Stomach (tissue), 9 donors: ENCODE data around the gene MYEOV. TPM values are rescaled to one million over a fixed set of nuclear protein-coding genes. Genes with fewer than 3 reads are reported as not detected.

Experiments used
- DNase-seq, 2 donors: peaks; one replicate each; pipeline versions ENCODE4 v3.0.0 to v3.0.0-alpha.2; 2013 to 2019
- H3K27ac ChIP-seq, 5 donors: fragments of 200-600 bp in 4 of 5; sonication (generic) in 4 of 5; one replicate each; pipeline ENCODE4 v1.5.1; 2013 to 2019; ENCODE audit warnings: mild to moderate bottlenecking in 1 of 5, moderate library complexity in 1 of 5
- H3K27me3 ChIP-seq, 3 donors: fragments of 200-600 bp; sonication (generic); one replicate each; pipeline ENCODE4 v1.5.1; 2017 to 2019; ENCODE audit warnings: mixed run types in 1 of 3
- H3K36me3 ChIP-seq, 4 donors: fragments of 200-600 bp; sonication (generic); 1 replicate in 3 of 4; 2 replicates in 1 of 4; pipeline ENCODE4 v1.5.1; 2016 to 2019
- H3K4me1 ChIP-seq, 4 donors: fragments of 200-600 bp; sonication (generic); one replicate each; pipeline ENCODE4 v1.5.1; 2016 to 2019
- H3K4me3 ChIP-seq, 4 donors: fragments of 200-600 bp; sonication (generic) in 3 of 4; one replicate each; pipeline ENCODE4 v1.5.1; 2016 to 2019; ENCODE audit warnings: mild to moderate bottlenecking in 1 of 4
- H3K9me3 ChIP-seq, 4 donors: fragments of 200-600 bp; sonication (generic); one replicate each; pipeline ENCODE4 v1.5.1; 2016 to 2019
- EP300 ChIP-seq: sonication (generic); formaldehyde crosslinking; IDR thresholded peaks from one replicate; pipeline ENCODE4 v1.6.1; 2017; ENCODE audit warnings: antibody characterized with exemption
- POLR2A ChIP-seq, 4 donors: fragments of 450-650 bp; IDR thresholded peaks; one replicate each; pipeline ENCODE4 v1.6.1; 2016; ENCODE audit warnings: antibody characterized with exemption in 4 of 4, control low read depth in 2 of 4, mild to moderate bottlenecking in 1 of 4, moderate library complexity in 1 of 4
- POLR2AphosphoS5 ChIP-seq, 3 donors: sonication (generic); formaldehyde crosslinking; IDR thresholded peaks; one replicate each; pipeline ENCODE4 v1.6.1; 2016; ENCODE audit warnings: antibody characterized with exemption in 3 of 3
- WGBS, 5 donors: extraction: QIAGEN DNeasy Blood & Tissue Kit in 3 of 5; methylation state at CpG; one replicate each; pipeline versions ENCODE4 v1.1.5 to v1.1.7; 2013 to 2018; 5-methylcytosine and 5-hydroxymethylcytosine counted together
- intact Hi-C: fragments of 100-400 bp; cut with DNase I; formaldehyde crosslinking; loops from one replicate; pipeline ENCODE4 v1.15.1; 2023; ENCODE audit warnings: low total_unique reads
- polyA plus RNA-seq, 3 donors: library from polyadenylated mRNA; stranded (reverse); fragments of 200-250 nt; gene quantifications; one replicate each; pipeline ENCODE4 v1.2.3, GENCODE V29; 2013
- total RNA-seq, 5 donors: library from RNA; depleted of rRNA; stranded (reverse); fragments of >200 nt; gene quantifications; one replicate each; pipeline versions ENCODE4 v1.1.0 to v1.2.3, GENCODE V29; 2014 to 2016
- TF ChIP-seq, protein P1 (sequence below), 7 experiments: fragments of 450-650 bp in 4 of 7; fragments of 200-600 bp in 3 of 7; sonication (generic) in 3 of 7; IDR thresholded peaks; one replicate each; pipeline ENCODE4 v1.5.1; 2016 to 2019; ENCODE audit warnings: antibody characterized with exemption in 7 of 7, control low read depth in 2 of 7, mild to moderate bottlenecking in 1 of 7
- donor health status: healthy with polysubstance abuse.
- donor health status: Bipolar disorder and iron deficiency.
- donor health status: healthy.

MYEOV gene
- total and polyA plus RNA-seq, 8 donors: 0.92 to 41.5 (median 8.5) TPM; not detected in 2

DNA sequence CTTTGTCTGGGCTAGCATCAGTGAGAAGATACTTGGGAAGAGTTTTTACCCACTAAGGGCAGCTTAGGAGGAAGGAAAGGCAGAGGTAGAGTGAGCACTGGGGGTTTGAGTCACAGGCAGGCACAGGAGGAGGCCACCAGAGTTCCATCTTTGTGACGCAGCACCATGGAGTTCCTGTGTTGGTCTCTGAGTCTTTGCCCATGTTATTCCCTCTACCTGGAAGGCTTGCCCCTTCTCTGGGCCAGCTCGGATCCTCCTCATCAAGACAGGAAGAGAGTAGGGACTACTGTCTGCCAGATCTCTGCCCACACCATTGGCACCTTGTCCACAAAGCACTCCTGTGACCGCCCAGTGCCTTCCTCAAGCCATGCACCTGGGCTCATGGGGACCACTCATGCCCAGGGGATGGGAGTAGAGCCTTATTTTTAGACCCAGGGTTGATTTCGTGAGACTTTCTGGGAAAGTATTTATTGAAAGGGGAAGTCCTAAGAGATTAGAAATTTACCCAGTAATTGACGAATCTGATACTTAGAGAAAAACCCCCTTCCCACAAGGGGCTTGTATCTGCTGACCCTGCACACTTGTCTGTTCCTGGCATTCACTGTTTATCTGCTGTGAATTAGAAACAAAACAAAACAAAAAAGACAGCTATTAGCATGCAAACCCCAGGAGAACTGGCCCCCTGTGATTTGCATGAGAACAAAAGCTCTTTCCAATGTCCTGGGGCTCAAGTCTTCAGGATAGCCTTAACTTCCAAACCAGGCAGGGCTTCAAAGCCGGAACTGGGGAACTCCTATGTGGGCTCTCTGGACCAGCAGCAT lies 35.9 kb upstream of the MYEOV start:
- WGBS, 5 donors: 72 to 82% (median 80%) methylated on average over 6 of the region's 6 CpGs
- TF ChIP-seq EP300 (no peak), POLR2A (IDR thresholded peaks at IDR 0.05) (no peak)
- no peak for DNase-seq
- intact Hi-C loops: no loop called here
- no peak overlapping the region for H3K27ac ChIP-seq
- H3K27me3 ChIP-seq: peaks cover 0 to under 1% (median 0%) of the 10 kb centered on the region in 3 donors
- peaks cover 0 to 7% (median 7%) of the 10 kb centered on the region in 4 donors for H3K9me3 ChIP-seq
- no peak overlapping the region for H3K4me3 ChIP-seq
- H3K36me3 ChIP-seq: no peaks in the 10 kb centered on the region
- H3K4me1 ChIP-seq: no peaks in the 10 kb centered on the region

DNA sequence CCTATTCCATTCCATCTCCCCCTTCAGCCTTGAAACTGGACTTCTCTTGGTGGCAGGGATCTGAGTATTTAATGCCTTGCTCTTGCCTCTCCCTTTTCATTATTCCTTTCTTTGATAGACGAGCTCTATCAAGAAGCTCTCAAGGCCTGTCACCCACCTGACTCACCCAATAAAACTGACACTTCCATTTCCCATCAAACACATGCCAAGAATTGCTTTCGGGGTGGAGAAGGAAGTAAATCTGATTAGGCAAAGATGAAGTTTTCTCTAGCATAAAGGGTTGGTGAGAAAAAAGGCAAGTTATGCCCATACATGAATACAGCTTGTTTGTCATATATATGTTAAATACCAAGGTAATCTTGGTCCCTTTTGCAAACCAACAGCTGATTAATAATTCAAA lies 34.9 kb upstream of the MYEOV start:
- TF ChIP-seq, protein P1, sequence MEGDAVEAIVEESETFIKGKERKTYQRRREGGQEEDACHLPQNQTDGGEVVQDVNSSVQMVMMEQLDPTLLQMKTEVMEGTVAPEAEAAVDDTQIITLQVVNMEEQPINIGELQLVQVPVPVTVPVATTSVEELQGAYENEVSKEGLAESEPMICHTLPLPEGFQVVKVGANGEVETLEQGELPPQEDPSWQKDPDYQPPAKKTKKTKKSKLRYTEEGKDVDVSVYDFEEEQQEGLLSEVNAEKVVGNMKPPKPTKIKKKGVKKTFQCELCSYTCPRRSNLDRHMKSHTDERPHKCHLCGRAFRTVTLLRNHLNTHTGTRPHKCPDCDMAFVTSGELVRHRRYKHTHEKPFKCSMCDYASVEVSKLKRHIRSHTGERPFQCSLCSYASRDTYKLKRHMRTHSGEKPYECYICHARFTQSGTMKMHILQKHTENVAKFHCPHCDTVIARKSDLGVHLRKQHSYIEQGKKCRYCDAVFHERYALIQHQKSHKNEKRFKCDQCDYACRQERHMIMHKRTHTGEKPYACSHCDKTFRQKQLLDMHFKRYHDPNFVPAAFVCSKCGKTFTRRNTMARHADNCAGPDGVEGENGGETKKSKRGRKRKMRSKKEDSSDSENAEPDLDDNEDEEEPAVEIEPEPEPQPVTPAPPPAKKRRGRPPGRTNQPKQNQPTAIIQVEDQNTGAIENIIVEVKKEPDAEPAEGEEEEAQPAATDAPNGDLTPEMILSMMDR (IDR thresholded peaks at IDR 0.05): no peak
- TF ChIP-seq EP300 (no peak), POLR2AphosphoS5 (IDR thresholded peaks at IDR 0.05) (no peak), POLR2A (IDR thresholded peaks at IDR 0.05) (no peak)
- no peaks in the 10 kb centered on the region for H3K27me3 ChIP-seq
- WGBS, 5 donors: 38 to 45% (median 43%) methylated on average over 2 of the region's 2 CpGs
- H3K4me3 ChIP-seq: no peak overlapping the region
- intact Hi-C loops: no loop called here
- no peaks in the 10 kb centered on the region for H3K4me1 ChIP-seq
- no peak for DNase-seq
- H3K36me3 ChIP-seq: no peaks in the 10 kb centered on the region
- no peak overlapping the region for H3K27ac ChIP-seq
- H3K9me3 ChIP-seq: no peaks in the 10 kb centered on the region

DNA sequence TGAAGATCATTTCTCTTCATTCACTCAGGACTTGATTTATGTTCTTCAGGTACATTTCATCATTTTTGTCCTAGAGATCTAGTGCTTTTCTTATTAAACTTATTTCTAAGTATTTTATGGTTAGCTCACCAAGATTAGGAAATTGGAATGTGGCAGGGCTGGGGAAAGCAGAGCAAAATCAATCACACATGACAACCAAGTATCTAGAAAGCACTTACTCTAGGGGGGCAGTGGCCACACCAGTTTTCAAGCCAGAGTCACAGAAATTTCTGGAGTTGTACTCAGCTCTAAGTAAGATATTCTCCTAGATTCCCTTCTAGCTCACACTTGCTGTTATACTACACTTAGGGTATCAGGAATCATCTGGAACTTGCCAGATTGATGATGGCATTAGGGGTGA lies 33.3 kb upstream of the MYEOV start:
- Histone ChIP-seq H3K4me3 (no peak overlapping the region), H3K36me3 (no peaks in the 10 kb centered on the region), H3K9me3 (no peaks in the 10 kb centered on the region), H3K4me1 (no peaks in the 10 kb centered on the region), H3K27ac (no peak overlapping the region), H3K27me3 (no peaks in the 10 kb centered on the region)
- no peak for TF ChIP-seq EP300
- TF ChIP-seq POLR2AphosphoS5 (IDR thresholded peaks at IDR 0.05): no peak
- TF ChIP-seq, protein P1 (IDR thresholded peaks at IDR 0.05): no peak
- no peak for TF ChIP-seq POLR2A (IDR thresholded peaks at IDR 0.05)
- no peak for DNase-seq
- intact Hi-C loops: no loop called here

DNA sequence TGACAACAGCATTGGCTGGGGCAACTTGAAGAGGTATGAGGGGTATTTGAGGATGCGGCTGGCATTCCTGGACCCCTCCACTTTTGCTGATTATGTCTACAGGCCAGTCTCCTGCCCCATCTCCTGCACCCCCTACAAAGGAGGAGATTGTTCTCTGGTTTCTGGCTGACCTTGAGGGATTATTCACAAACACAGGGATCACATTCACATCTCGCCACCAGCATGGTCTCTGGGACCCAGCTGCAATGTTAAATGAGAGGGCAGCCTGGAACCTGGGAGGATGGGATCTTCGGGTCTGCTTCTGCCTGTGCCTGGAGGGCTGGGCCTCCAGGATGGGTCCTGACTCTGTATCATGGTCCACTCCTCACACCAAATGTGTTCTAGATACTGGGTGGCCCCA lies 32.8 kb upstream of the MYEOV start:
- H3K27ac ChIP-seq: no peak overlapping the region
- H3K27me3 ChIP-seq: no peaks in the 10 kb centered on the region
- TF ChIP-seq POLR2AphosphoS5 (IDR thresholded peaks at IDR 0.05) (no peak), POLR2A (IDR thresholded peaks at IDR 0.05) (no peak), EP300 (no peak)
- TF ChIP-seq, protein P1 (IDR thresholded peaks at IDR 0.05): no peak
- WGBS, 5 donors: 86 to 90% (median 88%) methylated on average over 3 of the region's 3 CpGs
- no peaks in the 10 kb centered on the region for H3K4me1 ChIP-seq
- no peak for DNase-seq
- no peak overlapping the region for H3K4me3 ChIP-seq
- intact Hi-C loops: no loop called here
- no peaks in the 10 kb centered on the region for H3K36me3 ChIP-seq
- no peaks in the 10 kb centered on the region for H3K9me3 ChIP-seq
